CD14-positive monocyte (primary cell): Measurements from ENCODE around the gene KCNMA1. TPM values are rescaled to one million over a fixed set of nuclear protein-coding genes. Genes with fewer than 3 reads are reported as not detected.

Experiments
- DNase-seq, 3 donors: peaks; one replicate each; pipeline ENCODE4 v3.0.0-alpha.2; 2011 to 2022
- H2AFZ ChIP-seq: 2 replicates; pipeline ENCODE4 v1.6.0; 2012; ENCODE audit warnings: mild to moderate bottlenecking, low read depth, low read length, inconsistent platforms; ENCODE audit not compliant: insufficient read depth, poor library complexity, severe bottlenecking
- H3K27ac ChIP-seq, 2 donors: 1 replicate in 1 of 2; 2 replicates in 1 of 2; pipeline ENCODE4 v1.5.1; 2012 to 2013; ENCODE audit warnings: low read length in 2 of 2, control low read depth in 1 of 2, inconsistent platforms in 1 of 2, low read depth in 1 of 2, mild to moderate bottlenecking in 1 of 2
- H3K27me3 ChIP-seq, 2 donors: one replicate each; pipeline versions ENCODE4 v1.6.0 to v1.6.1; 2011 to 2013; ENCODE audit warnings: low read length in 2 of 2; ENCODE audit not compliant: control insufficient read depth in 2 of 2, insufficient read depth in 2 of 2
- H3K36me3 ChIP-seq, 2 donors: replicated peaks in 1 of 2; 1 replicate in 1 of 2; 2 replicates in 1 of 2; pipeline versions ENCODE4 v1.5.1 to v1.6.1; 2012 to 2013; ENCODE audit warnings: low read length in 2 of 2, control low read depth in 1 of 2, inconsistent platforms in 1 of 2, mild to moderate bottlenecking in 1 of 2; ENCODE audit not compliant: insufficient read depth in 2 of 2, control insufficient read depth in 1 of 2
- H3K4me1 ChIP-seq, 2 donors: 1 replicate in 1 of 2; 2 replicates in 1 of 2; pipeline versions ENCODE4 v1.5.1 to v1.6.1; 2012 to 2013; ENCODE audit warnings: low read length in 2 of 2, control low read depth in 1 of 2, inconsistent platforms in 1 of 2, mild to moderate bottlenecking in 1 of 2, moderate library complexity in 1 of 2; ENCODE audit not compliant: insufficient read depth in 2 of 2, control insufficient read depth in 1 of 2
- H3K4me2 ChIP-seq: replicated peaks from 2 replicates; pipeline ENCODE3; 2012; ENCODE audit warnings: low read length, moderate library complexity, mild to moderate bottlenecking; ENCODE audit not compliant: poor library complexity, severe bottlenecking; ENCODE audit errors: extremely low read depth
- H3K4me3 ChIP-seq, 3 experiments: fragments of 200-600 bp in 1 of 3; sonication (generic) in 1 of 3; replicated peaks in 1 of 3; 1 replicate in 2 of 3; 2 replicates in 1 of 3; pipeline ENCODE4 v1.5.1; 2011 to 2013; ENCODE audit warnings: low read length in 3 of 3, mild to moderate bottlenecking in 3 of 3, control low read depth in 2 of 3, low read depth in 2 of 3, inconsistent platforms in 1 of 3, moderate library complexity in 1 of 3
- H3K79me2 ChIP-seq: 2 replicates; pipeline ENCODE4 v1.6.0; 2012; ENCODE audit warnings: mild to moderate bottlenecking, control low read depth, inconsistent platforms, low read length, moderate library complexity; ENCODE audit not compliant: insufficient read depth
- H3K9ac ChIP-seq: 2 replicates; pipeline ENCODE4 v1.6.0; 2017; ENCODE audit warnings: low read length, mild to moderate bottlenecking; ENCODE audit not compliant: insufficient read depth, poor library complexity, severe bottlenecking
- H3K9me3 ChIP-seq, 2 donors: replicated peaks in 1 of 2; 1 replicate in 1 of 2; 2 replicates in 1 of 2; pipeline versions ENCODE4 v1.5.1 to v1.6.1; 2012 to 2013; ENCODE audit warnings: low read length in 2 of 2, control low read depth in 1 of 2; ENCODE audit not compliant: control insufficient read depth in 1 of 2, insufficient read depth in 1 of 2
- H4K20me1 ChIP-seq: 2 replicates; pipeline ENCODE4 v1.6.0; 2012; ENCODE audit warnings: mild to moderate bottlenecking, low read length, control low read depth, moderate library complexity; ENCODE audit not compliant: insufficient read depth
- H3K27ac Mint-ChIP-seq, 7 donors: one replicate each; pipeline ENCODE4 v1.8.0; 2020; ENCODE audit warnings: mild to moderate bottlenecking in 7 of 7, mixed read lengths in 7 of 7, moderate library complexity in 6 of 7, inconsistent platforms in 2 of 7
- H3K27me3 Mint-ChIP-seq, 3 donors: one replicate each; pipeline ENCODE4 v1.8.0; 2021 to 2022; ENCODE audit warnings: low read depth in 3 of 3, mild to moderate bottlenecking in 3 of 3, mixed read lengths in 3 of 3, moderate library complexity in 3 of 3, inconsistent platforms in 1 of 3
- H3K36me3 Mint-ChIP-seq, 2 donors: one replicate each; pipeline ENCODE4 v1.8.0; 2020; ENCODE audit warnings: mixed read lengths in 2 of 2, inconsistent platforms in 1 of 2, mild to moderate bottlenecking in 1 of 2
- H3K4me1 Mint-ChIP-seq: one replicate; pipeline ENCODE4 v1.8.0; 2020; ENCODE audit warnings: mild to moderate bottlenecking, mixed read lengths
- H3K4me3 Mint-ChIP-seq, 2 donors: one replicate each; pipeline ENCODE4 v1.8.0; 2020; ENCODE audit warnings: mild to moderate bottlenecking in 2 of 2, mixed read lengths in 2 of 2, moderate library complexity in 1 of 2
- H3K9me3 Mint-ChIP-seq, 7 donors: one replicate each; pipeline ENCODE4 v1.8.0; 2020 to 2022; ENCODE audit warnings: mixed read lengths in 7 of 7, mild to moderate bottlenecking in 6 of 7, moderate library complexity in 6 of 7, inconsistent platforms in 2 of 7
- CTCF ChIP-seq: fragments of 200-600 bp; IDR thresholded peaks from one replicate; pipeline ENCODE4 v1.8.0; 2022; ENCODE audit warnings: antibody characterized with exemption, mild to moderate bottlenecking
- WGBS: methylation state at CpG from one replicate; pipeline ENCODE4 v1.1.5; 2013; ENCODE audit warnings: missing lambda C conversion rate; ENCODE audit not compliant: insufficient coverage; 5-methylcytosine and 5-hydroxymethylcytosine counted together
- intact Hi-C, 2 donors: fragments of 100-400 bp; cut with micrococcal nuclease; formaldehyde crosslinking; loops; one replicate each; pipeline versions ENCODE4 v1.15.0 to v1.15.1; 2023
- polyA plus RNA-seq, 3 donors: library from polyadenylated mRNA; depleted of rRNA in 1 of 3; unstranded in 2 of 3; stranded (reverse) in 1 of 3; fragments of 300-500 nt in 2 of 3; fragments of >200 nt in 1 of 3; fragmentation: Illumina TruSeq in 2 of 3; gene quantifications; 1 replicate in 2 of 3; 2 replicates in 1 of 3; pipeline ENCODE4 v1.2.3, GENCODE V29; 2012 to 2021

KCNMA1 gene
- polyA plus RNA-seq, 3 donors: 0.11 to 1.0 TPM; not detected in 1

- H3K27ac ChIP-seq: no peak overlapping the region
- no peaks in the 10 kb centered on the region for H3K4me1 ChIP-seq
- Mint-ChIP-seq H3K4me3 (no peak overlapping the region), H3K27ac (no peak overlapping the region), H3K4me1 (no peaks in the 10 kb centered on the region), H3K36me3 (no peaks in the 10 kb centered on the region), H3K9me3 (no peaks in the 10 kb centered on the region), H3K27me3 (peaks cover 2 to 6% (median 3%) of the 10 kb centered on the region in 3 donors)
- WGBS: 90% methylated on average over 11 of the region's 12 CpGs
- no peak overlapping the region for H3K9ac ChIP-seq
- H2AFZ ChIP-seq: no peak overlapping the region
- no peaks in the 10 kb centered on the region for H3K36me3 ChIP-seq
- peaks cover 0 to 3% of the 10 kb centered on the region in 2 donors for H3K27me3 ChIP-seq
- no peaks in the 10 kb centered on the region for H3K79me2 ChIP-seq
- H3K4me2 ChIP-seq: no peak overlapping the region
- H3K4me3 ChIP-seq: no peak overlapping the region
- TF ChIP-seq CTCF: no peak
- H4K20me1 ChIP-seq: no peaks in the 10 kb centered on the region
- intact Hi-C loops: no loop called here
- DNase-seq: no peak
- H3K9me3 ChIP-seq: no peaks in the 10 kb centered on the region
Observed at GRCh38 chr10:77001206-77001605, 636.4 kb downstream of the KCNMA1 start.

- Histone ChIP-seq H3K79me2 (no peaks in the 10 kb centered on the region), H4K20me1 (no peaks in the 10 kb centered on the region), H3K4me3 (no peak overlapping the region), H3K27me3 (peaks cover 0 to 3% of the 10 kb centered on the region in 2 donors), H3K9ac (no peak overlapping the region), H2AFZ (no peak overlapping the region), H3K36me3 (no peaks in the 10 kb centered on the region), H3K27ac (no peak overlapping the region), H3K4me1 (no peaks in the 10 kb centered on the region), H3K4me2 (no peak overlapping the region), H3K9me3 (no peaks in the 10 kb centered on the region)
- no peaks in the 10 kb centered on the region for H3K9me3 Mint-ChIP-seq
- WGBS: 63% methylated on average over 1 of the region's 2 CpGs
- no peak for TF ChIP-seq CTCF
- H3K4me1 Mint-ChIP-seq: no peaks in the 10 kb centered on the region
- intact Hi-C loops: no loop called here
- H3K36me3 Mint-ChIP-seq: no peaks in the 10 kb centered on the region
- no peak for DNase-seq
- H3K27ac Mint-ChIP-seq: no peak overlapping the region
- peaks cover 0 to 6% (median 3%) of the 10 kb centered on the region in 3 donors for H3K27me3 Mint-ChIP-seq
- H3K4me3 Mint-ChIP-seq: no peak overlapping the region
Observed at GRCh38 chr10:76998451-76998850, 639.2 kb downstream of the KCNMA1 start.
